ENCODE results near the gene SSRP1.
A peak's percentile ranks its signal among the peaks of the same experiment; 100 is the strongest.
"Not testable (repeated sequence)": the region's sequence is repeated elsewhere in the genome, so short reads cannot be mapped to it uniquely, and the experiment has no call there.

Gene SSRP1, protein sequence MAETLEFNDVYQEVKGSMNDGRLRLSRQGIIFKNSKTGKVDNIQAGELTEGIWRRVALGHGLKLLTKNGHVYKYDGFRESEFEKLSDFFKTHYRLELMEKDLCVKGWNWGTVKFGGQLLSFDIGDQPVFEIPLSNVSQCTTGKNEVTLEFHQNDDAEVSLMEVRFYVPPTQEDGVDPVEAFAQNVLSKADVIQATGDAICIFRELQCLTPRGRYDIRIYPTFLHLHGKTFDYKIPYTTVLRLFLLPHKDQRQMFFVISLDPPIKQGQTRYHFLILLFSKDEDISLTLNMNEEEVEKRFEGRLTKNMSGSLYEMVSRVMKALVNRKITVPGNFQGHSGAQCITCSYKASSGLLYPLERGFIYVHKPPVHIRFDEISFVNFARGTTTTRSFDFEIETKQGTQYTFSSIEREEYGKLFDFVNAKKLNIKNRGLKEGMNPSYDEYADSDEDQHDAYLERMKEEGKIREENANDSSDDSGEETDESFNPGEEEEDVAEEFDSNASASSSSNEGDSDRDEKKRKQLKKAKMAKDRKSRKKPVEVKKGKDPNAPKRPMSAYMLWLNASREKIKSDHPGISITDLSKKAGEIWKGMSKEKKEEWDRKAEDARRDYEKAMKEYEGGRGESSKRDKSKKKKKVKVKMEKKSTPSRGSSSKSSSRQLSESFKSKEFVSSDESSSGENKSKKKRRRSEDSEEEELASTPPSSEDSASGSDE

DNA sequence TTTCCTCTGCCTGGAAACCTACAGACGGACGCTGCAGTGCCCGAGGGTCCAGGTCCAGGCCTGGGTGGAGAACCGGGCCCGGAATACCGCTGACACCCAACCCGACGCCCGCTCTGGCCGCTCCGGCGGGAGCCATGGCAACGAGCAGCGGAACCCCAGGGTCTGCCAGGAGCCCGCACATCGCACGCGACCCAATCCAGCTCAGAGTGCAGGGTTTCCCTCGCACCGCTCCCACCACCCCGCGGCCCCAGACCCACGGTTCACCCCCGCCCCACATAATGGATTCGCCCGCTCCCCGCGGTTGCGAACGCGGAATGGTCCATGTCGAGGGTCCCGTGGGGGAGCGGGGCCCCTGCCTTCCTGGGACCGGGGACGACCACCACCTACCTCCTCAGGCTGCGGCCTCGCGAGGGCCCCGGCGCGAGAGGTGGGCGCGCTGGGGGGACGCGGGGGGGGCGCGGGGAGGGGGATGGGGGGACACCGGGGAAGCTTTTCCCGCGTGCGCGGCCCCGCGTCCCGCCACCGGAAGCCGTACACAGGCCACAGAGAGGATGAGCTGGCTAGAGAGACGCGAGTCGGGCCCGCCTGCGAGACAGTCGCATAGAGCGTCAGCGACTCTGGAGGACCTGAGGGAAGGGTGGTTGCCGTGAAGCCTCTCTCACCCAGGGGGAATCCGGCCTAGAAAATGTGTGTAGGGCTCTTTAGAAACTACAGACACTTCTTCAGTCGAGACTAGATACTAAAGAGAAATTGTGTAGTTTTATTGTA is at the start of gene SSRP1:
SSRP1 (minus strand) TSS at position 550 of the 768 bp plus-strand sequence. CDS start 771 bp downstream, outside the sequence.
- DNase-seq (ENCODE audit: extremely low read depth in 1 of 2, low read depth in 1 of 2) = peak; percentile 69 to 87

GRCh38 chr11:57380975-57381374 is 45.3 kb upstream of the SSRP1 start, which contains the start of gene PRG3:
PRG3 (minus strand) TSS chr11:57381150; CDS start chr11:57380708, 442 bp downstream.
- DNase-seq (ENCODE audit: extremely low read depth in 1 of 2, low read depth in 1 of 2) = no peak

DNA sequence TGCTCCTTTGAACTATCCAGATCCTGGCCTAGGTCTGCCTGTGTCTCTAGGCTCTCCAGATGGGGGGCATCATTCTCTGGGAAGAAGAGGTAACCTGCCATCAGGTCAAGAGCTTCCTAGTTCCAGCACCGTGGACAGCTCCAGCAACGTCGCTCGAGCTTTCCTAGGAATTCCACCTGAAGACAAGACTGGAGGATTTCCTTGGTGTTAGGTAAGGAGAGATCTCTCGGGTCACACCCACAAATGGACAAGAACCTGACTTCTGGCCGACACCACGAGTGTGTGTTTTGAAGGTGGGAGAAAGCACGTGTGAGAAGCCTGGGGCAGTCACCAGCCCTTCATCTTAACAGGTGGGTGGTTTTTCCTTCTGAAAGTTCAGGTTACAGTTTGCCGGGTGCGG is 44.0 kb upstream of the SSRP1 start:
- no peak for DNase-seq (ENCODE audit: extremely low read depth in 1 of 2, low read depth in 1 of 2)

DNA sequence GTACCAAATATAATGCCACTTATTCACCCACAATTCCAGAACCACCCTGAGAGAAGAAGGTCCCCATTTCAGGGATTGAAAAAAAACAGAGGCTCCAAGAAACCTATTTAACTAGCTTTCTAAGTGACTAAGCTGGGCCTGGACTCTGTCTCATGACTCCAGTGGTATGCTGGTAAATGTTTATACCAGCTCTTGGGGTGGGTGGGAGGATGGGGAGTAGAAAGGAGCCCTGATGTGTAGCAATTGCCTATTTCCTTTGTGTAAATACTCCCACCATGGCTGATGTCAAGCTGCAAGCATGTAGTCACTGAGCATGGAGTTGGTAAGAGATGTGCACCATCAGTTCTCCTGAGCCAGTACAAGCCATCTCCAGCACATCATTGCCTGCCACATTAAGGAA is 42.5 kb upstream of the SSRP1 start:
- no peak for DNase-seq (ENCODE audit: extremely low read depth in 1 of 2, low read depth in 1 of 2)

GRCh38 chr11:57377107-57377506 is 41.4 kb upstream of the SSRP1 start:
- DNase-seq (ENCODE audit: extremely low read depth in 1 of 2, low read depth in 1 of 2) = no peak

- no peak for DNase-seq (ENCODE audit: extremely low read depth in 1 of 2, low read depth in 1 of 2)
Observed at GRCh38 chr11:57376095-57377090, 40.7 kb upstream of the SSRP1 start.

- DNase-seq (ENCODE audit: extremely low read depth in 1 of 2, low read depth in 1 of 2) = no peak
Observed at GRCh38 chr11:57375490-57375889, 39.8 kb upstream of the SSRP1 start.

GRCh38 chr11:57374966-57375365 is 39.3 kb upstream of the SSRP1 start:
- no peak for DNase-seq (ENCODE audit: extremely low read depth in 1 of 2, low read depth in 1 of 2)

GRCh38 chr11:57373146-57373545 is 37.5 kb upstream of the SSRP1 start:
- no peak for DNase-seq (ENCODE audit: extremely low read depth in 1 of 2, low read depth in 1 of 2)

DNA sequence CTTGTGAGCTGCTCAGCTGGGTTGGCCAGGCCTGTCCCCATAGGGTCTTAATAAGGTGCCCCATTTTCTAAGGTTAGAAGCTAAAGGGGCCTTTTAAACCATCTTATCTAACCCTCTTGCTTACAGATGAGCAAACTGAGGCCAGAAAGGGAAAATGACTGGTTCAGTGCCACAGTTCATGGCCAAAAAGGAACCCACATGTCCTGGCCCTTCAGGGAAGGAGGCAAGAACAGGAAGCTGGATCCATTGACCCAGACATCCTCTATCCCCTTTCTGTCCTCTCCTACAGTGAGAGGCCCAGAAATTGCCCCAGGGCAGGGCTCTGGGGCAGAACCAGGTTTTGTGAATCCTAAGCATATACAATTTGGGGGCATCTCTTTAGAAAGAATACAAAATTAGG is 35.2 kb upstream of the SSRP1 start:
- DNase-seq (ENCODE audit: extremely low read depth in 1 of 2, low read depth in 1 of 2) = no peak

DNA sequence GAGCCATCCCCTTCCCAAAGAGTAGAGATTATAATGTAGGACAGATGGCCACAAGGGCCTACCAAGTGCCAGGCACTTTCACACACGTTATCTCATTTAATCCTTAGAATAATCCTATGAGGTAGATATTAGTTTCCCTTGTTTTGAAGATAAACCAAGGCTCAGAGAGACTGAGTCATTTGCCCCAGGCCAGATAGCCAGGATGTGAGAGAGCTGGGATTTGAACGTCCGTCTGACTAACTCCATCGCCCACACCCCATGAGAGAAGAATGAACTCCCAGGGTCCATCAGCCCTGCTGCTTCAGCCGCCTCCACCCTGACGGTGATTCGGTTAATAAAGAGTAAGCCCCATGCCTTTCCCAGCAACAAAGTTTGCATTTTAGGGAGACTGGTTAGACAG is 34.6 kb upstream of the SSRP1 start:
- DNase-seq (ENCODE audit: extremely low read depth in 1 of 2, low read depth in 1 of 2) = no peak

GRCh38 chr11:57368845-57369232 is 33.1 kb upstream of the SSRP1 start:
- DNase-seq (ENCODE audit: extremely low read depth in 1 of 2, low read depth in 1 of 2) = no peak

- no peak for DNase-seq (ENCODE audit: extremely low read depth in 1 of 2, low read depth in 1 of 2)
Observed at GRCh38 chr11:57368106-57368844, 32.6 kb upstream of the SSRP1 start.

GRCh38 chr11:57364851-57365660 is 29.4 kb upstream of the SSRP1 start:
- no peak for DNase-seq (ENCODE audit: extremely low read depth in 1 of 2, low read depth in 1 of 2)

GRCh38 chr11:57363131-57364080 is 27.7 kb upstream of the SSRP1 start:
- no peak for DNase-seq (ENCODE audit: extremely low read depth in 1 of 2, low read depth in 1 of 2)

DNA sequence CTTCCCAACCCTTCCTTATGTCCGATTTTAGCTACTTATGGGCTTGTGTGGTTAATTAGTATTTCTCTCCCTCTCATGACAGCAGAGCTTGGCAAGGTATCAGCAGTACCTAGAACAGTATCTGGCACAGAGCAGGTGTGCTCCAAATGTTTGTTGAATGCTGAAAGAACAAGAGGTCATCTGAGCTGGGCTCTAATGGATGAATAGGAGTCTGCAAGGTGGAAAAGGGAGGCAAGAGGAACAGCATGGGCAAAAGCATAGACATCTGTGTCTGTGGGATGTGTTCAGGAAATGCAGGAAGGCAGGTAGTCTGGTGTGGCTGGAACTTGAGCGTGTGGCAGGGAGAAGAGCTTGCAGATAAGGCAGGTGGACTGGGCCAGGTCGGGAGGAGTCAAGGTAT is 26.2 kb upstream of the SSRP1 start:
- DNase-seq (ENCODE audit: extremely low read depth in 1 of 2, low read depth in 1 of 2) = no peak

GRCh38 chr11:57361420-57361819 is 25.7 kb upstream of the SSRP1 start:
- DNase-seq (ENCODE audit: extremely low read depth in 1 of 2, low read depth in 1 of 2) = not testable (repeated sequence)

DNA sequence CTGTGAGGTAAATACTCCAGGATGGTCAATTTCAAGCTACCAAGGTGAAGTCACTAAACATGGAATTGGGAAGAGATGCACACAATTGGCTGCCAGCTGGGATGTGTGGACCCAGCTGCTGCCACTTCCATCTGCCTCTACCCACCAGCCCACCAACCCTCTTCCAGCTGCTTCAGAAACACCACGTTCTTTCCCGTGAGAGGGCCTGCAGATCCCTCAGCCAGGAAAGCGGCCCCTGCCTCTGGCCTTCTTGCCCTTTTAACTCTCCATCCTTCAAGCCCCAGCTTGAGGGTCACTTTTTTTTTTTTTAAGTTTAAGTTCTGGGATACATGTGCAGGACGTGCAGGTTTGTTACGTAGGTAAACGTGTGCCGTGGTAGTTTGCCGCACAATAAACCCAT is 25.3 kb upstream of the SSRP1 start:
- DNase-seq (ENCODE audit: extremely low read depth in 1 of 2, low read depth in 1 of 2) = no peak

Data from stimulated activated CD8-positive, alpha-beta memory T cell treated with anti-CD3 and anti-CD28 coated beads, Interleukin-7, amount 100 ng/mL, for 48 hours (primary cell).